ENCODE measurements around the gene ATG101.

Gene ATG101

GRCh38 chr12:52069327-52070184, at the start of gene ATG101:
ATG101 (plus strand) TSS chr12:52069978; CDS start chr12:52073651, 3,673 bp downstream.
- peak; percentile 69 to 96 (median 89) for DNase-seq

GRCh38 chr12:52020539-52021336, 49.0 kb upstream of the ATG101 start:
- DNase-seq = peak in 24 of 58 donors; percentile 12 to 51 (median 32)

GRCh38 chr12:52022841-52023181, 47.0 kb upstream of the ATG101 start:
- peak in 2 of 58 donors; percentile 34 to 67 for DNase-seq

GRCh38 chr12:52023182-52023975, 46.4 kb upstream of the ATG101 start:
- peak in 56 of 58 donors; percentile 37 to 87 (median 70) for DNase-seq

- no peak for DNase-seq
Measured at GRCh38 chr12:52023976-52024688, 45.6 kb upstream of the ATG101 start.

- peak in 15 of 58 donors; percentile 14 to 69 (median 22) for DNase-seq
Measured at GRCh38 chr12:52024845-52025230, 44.9 kb upstream of the ATG101 start.

GRCh38 chr12:52026263-52026662, 43.5 kb upstream of the ATG101 start:
- DNase-seq = no peak

GRCh38 chr12:52027085-52027843, 42.5 kb upstream of the ATG101 start:
- DNase-seq = no peak

- peak in 30 of 58 donors; percentile 13 to 58 (median 34) for DNase-seq
Measured at GRCh38 chr12:52029685-52030084, 40.1 kb upstream of the ATG101 start.

GRCh38 chr12:52032446-52032803, 37.4 kb upstream of the ATG101 start:
- DNase-seq = peak in 45 of 58 donors; percentile 25 to 75 (median 57)

- DNase-seq = peak; percentile 69 to 99 (median 95)
Measured at GRCh38 chr12:52032804-52033445, 36.9 kb upstream of the ATG101 start.

- DNase-seq = no peak
Measured at GRCh38 chr12:52033446-52034140, 36.2 kb upstream of the ATG101 start.

- no peak for DNase-seq
Measured at GRCh38 chr12:52035190-52035589, 34.6 kb upstream of the ATG101 start.

- no peak for DNase-seq
Measured at GRCh38 chr12:52035926-52036325, 33.9 kb upstream of the ATG101 start.

GRCh38 chr12:52036587-52037171, 33.1 kb upstream of the ATG101 start:
- peak in 56 of 58 donors; percentile 29 to 88 (median 74) for DNase-seq

- peak in 12 of 58 donors; percentile 18 to 67 (median 30) for DNase-seq
Measured at GRCh38 chr12:52037248-52037861, 32.4 kb upstream of the ATG101 start.

GRCh38 chr12:52038447-52038846, 31.3 kb upstream of the ATG101 start:
- DNase-seq = peak in 1 of 58 donors; percentile 34

GRCh38 chr12:52041035-52041434, 28.7 kb upstream of the ATG101 start:
- no peak for DNase-seq
